HG03060 (cell line): Measurements from ENCODE around the gene FCGR1A.
"Not testable (repeated sequence)": the region's sequence is repeated elsewhere in the genome, so short reads cannot be mapped to it uniquely, and the experiment has no call there.

Source experiments
- ATAC-seq: cut with Tn5 transposase; IDR thresholded peaks from one replicate; pipeline ENCODE4 v1.9.1; 2021; ENCODE audit warnings: low read depth, moderate number of reproducible peaks; ENCODE audit not compliant: unreplicated experiment

FCGR1A gene

DNA sequence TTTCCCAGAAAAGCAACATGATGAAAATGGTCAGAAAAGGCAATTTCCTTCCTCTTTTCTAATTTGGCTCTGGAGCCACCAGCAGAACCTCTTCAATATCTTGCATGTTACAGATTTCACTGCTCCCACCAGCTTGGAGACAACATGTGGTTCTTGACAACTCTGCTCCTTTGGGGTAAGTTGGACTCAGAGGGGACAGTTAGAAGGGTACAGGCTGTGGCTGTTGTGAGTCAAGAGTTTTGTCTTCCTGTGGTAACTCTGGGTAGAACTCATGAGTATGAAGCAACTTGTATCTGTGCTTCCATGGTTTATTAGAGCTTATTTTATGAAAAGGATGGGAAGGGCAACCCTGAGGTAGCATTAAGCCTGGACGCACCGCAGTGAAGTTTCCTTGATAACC lies at the start of gene FCGR1A:
TSS of gene FCGR1A (plus strand) at position 95 of the 400 bp plus-strand sequence. CDS start at position 145, 50 bp downstream.
- not testable (repeated sequence) for ATAC-seq

DNA sequence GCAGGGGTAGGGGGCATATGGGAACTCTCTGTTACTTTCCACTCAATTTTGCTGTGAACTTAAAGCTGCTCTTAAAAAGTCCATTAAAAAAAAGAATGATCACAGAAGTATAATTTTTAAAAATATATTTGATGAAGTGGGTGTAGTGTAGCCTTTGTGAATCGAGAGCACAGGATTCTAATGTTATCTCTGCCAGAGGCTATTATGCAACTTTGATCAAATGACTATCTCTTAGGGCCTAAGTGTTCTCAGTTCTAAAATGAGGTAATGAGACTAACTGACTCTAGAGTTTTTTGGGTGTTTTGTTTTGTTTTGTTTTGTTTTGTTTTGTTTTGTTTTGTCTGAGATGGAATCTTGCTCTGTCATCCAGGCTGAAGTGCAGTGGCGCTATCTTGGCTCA lies 49.7 kb upstream of the FCGR1A start:
- not testable (repeated sequence) for ATAC-seq

DNA sequence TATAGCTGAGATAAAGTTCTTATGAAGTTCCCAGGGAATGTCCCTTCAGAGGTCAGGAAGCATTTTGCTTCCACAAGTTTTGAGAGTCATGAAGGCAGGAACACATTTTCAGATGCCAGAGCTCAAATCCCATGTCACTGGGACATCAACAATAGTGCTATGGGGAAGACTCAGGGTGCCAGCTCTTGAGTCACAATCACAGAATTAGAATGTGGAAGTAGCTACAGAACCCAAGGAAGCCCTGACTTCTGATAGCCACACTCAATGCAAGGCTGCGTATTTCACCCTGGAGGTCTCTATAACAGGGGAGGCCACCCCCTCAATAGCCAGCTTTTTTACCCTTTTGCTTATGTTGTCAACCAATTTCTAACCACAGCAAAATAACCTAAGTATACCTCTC lies 47.8 kb upstream of the FCGR1A start:
- ATAC-seq, result not testable (repeated sequence)

DNA sequence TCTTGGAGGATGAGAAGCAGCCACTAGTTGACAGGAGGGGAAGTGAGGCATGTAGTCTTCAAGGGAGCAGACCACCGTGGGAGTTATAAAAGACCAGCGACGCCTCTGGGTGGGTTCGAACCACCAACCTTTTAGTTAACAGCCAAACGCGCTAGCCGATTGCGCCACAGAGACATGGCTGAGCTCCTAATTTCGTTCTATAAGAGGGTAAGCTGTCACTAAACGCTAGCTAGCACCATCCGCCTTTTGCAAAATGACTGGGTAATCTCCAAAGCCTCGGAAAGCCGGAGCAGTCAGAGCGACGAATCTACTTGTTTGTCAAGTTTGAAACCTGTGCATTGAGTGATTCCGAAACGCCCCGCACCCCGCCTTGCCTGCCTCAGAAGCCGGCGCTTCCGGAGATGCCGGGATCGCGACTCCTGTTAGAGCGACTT lies 42.3 kb upstream of the FCGR1A start:
- ATAC-seq, result not testable (repeated sequence)

DNA sequence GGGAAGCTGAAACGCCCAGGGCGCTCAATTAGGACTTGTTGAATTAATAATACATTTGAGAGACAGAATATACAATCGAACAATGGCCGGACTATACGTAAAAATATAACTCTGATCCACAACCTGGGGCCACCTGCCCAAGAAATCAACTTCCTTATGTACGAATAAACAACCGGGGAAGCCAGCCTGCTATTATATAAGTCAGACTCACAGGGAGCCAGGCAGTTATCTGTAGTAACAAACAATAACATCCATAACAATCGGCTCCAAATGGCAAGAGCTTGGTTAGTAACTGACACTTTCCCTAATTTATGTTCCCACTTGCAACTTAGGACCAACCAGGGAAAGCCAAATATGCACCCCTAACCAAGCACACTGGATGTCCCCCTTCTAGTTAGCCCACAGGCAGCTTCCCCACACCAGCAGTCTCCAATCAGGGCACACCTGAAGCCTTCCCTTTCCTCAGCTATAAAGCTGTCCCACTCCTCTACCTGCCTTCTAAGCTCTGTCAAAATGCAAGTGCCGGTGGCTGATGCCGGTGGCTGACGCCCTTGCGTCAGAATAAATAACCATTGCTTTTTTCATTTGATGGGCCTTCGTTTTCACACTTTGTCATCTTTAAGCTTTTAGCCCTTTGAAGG lies 41.8 kb upstream of the FCGR1A start:
- ATAC-seq, result not testable (repeated sequence)

DNA sequence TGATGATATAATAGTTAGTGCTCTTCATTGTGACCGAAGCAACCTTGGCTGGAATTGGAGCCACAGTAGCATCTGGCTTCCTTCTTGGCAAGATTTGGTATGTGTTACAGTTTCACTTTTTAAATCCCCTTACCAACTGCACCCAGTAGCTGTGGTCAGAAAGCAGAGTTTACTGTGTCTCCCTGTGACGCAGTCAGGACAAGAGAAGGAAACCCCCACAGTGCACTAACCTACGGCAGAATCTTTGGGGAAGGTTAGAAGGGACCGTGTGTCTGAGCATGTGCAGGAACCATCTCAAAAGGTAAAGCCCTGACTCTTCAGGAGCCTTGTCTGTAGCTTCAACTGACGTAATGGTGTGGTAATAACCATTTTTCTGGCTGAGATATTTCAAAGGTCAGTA lies 40.6 kb upstream of the FCGR1A start:
- not testable (repeated sequence) for ATAC-seq

DNA sequence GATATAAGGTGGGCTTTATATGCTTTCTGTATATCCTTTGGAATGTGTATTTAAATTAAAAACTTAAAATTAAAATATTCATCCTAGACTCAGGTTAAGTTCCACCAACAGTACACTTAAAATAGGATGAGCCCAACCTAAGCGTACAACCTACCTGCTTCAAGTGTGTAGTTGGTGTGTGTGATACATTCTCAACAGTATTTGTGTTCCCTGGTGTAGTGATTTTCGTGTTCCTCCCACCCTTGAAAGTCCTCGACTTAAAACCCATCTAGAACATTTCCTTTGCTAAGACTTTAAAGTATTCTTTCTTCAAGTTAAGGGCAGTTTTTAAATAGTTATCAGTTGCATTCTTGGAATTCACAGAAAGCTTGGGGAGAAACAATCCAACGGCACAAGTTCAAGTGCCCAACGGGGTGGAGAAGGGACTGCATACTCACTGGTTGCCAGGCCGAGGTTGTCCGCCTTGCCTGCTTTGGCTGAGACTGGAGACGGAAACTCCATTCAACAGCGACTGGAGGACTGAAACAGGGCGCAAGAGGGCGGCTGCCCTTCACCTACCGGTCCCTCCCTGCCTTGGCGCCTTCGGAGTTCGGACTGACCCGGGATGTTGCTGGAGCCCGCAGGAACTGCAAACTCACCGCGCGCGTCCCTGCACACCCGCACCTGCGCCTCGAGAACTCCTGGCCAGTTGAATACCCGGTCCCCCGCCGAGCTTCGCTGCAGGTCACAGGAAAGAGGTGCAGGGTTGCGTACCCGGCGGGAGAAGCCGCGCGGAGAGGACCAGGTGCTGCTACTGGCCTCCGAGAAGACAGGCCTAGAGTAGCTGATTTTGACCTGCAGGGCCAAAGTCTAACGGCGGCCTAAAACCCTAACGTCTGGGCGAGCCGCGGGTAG lies 35.8 kb upstream of the FCGR1A start:
- ATAC-seq, result not testable (repeated sequence)

DNA sequence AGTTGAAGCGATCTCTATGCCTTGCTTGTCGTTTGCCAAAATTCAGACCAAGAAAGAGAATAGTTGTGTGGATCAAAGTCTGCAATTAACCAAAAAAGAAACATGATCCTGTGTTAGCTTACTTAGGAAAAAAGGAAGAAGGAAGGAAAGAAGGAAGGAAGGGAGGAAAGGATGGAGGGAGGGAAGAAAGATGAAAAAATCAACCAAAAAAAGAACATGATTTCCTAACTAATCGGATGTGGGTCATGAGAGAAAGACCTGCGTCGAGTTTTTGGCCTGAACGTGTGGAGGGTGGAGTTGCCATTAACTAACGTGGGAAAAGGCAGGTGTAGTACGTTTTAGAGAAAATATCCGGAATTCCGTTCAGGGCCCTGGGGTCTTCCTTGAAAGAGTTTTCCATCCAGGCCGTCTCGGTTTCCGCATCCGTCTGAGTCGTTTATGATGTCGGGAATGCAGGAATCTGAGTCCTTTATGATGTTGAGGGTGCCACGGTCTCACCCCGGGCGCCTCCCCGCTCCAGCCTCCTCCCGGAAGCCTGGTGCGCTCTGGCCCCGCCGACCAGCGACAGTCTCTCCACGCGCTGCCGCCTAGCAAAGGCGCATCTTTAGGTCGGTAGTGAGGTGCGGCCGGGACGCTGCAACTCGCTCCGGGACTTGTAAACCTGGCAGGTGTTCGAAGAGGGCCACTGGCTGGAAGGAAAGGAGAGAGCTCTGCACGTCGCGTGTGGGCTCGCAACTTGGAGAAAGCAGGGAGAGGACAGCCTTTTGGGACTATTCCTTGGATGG lies 34.9 kb upstream of the FCGR1A start:
- ATAC-seq, result not testable (repeated sequence)

DNA sequence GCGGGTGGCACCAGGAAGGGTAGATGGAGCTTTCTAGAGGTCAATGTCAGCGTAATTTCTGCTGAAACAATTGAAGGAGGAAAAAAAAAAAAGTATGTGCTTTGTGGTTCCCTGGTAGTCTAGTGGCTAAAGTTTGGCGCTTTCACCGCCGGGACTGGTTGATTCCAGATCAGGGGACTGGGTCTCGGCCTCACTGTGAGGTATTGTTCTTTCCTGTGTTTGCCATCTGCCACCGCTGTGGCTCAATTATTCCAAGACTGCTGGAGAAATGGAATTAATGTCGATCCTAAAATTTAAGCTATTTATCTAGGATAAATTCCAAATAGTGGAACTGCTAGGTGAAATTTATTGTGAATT lies 34.4 kb upstream of the FCGR1A start:
- ATAC-seq, result not testable (repeated sequence)

DNA sequence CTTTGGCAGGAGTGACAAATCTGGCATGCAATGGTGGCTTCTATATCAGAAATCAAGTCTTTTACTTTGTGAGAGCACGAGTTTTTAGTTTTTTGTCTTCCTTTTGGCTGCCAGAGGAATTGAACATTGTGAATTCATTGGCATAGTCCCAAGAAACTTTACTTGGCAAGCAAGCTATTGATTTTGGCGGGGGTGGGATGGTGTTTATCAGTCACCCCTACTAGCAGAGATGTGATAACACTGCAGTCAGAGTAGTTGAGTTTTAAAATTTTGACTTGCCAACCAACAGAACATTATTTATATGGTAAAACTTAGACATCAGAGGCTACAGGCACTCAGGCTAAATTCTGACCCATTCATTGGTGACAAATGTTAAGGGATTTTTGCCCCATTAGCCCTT lies 31.9 kb upstream of the FCGR1A start:
- not testable (repeated sequence) for ATAC-seq

DNA sequence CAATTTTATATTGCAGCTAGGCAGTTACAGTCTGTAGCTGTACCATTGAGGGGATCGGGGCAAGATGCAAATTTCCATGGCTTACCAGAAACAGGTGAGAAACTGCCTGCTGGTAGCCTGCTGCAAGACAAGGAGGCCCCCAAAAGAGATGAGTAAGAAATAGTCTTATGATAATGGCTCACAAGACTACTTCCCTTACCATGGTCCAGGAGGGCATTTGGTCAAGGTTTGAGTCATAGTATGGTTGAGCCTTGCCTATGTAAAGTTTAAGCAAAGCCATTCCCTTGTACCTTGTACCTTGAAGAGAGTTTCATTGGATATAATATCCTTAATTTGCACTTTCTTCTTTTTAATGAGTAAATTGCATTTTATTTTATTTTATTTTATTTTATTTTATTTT lies 30.3 kb upstream of the FCGR1A start:
- not testable (repeated sequence) for ATAC-seq

DNA sequence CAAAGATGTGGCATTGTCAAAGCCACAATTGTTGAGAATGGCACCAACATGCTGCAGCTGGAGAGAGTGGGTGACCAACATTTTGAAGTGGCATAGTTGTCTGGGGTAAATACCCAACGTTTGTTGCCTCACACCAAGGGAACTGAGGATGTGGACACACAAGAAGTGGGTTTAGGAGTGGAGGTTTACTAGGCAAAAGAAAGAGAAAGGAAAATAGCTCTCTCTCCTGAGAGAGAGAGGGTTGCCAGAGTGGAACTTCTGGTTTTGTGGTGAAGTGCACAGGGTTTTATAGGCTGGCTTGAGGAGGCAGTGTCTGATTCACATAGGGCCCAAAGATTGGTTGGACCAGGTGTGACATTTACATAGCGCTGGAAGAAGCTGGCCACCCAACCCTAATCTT lies 29.0 kb upstream of the FCGR1A start:
- not testable (repeated sequence) for ATAC-seq

DNA sequence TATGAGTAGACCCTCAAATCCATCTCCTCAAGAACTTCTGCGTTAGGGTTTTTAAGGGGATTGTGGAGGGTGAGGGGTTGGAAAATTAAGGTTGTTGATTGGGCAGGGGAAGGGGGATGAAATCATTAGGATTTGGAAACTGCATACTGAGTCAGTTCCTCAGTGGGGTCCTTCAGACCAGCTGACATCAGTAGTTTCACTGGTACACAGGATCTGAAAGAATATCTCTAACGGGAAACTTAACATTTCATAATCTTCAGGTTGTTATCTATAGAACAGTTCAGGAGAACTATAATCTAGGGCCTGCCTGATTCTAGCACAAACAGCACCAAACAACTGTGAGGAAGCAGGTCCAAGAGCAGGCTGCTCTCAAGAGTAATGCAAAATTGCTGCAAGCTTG lies 27.2 kb upstream of the FCGR1A start:
- ATAC-seq, result not testable (repeated sequence)

DNA sequence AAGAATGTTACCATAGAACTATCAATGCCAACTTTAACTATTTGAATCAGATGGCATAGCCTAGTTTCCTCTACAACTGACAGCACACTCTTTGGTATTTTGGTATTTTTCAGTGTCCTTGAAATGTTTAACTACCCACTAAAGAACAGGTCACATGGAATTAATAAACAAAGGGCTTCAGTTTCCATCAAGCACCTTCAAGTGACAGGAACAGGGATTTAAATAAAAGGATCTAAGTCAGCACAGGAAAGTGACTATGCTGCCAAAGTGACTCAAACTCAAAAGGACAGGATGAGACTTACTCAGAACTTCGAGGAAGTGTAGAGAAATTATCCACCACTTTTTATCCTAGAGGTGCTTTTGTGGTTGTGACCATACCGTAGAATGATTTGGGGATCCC lies 20.2 kb upstream of the FCGR1A start:
- not testable (repeated sequence) for ATAC-seq

DNA sequence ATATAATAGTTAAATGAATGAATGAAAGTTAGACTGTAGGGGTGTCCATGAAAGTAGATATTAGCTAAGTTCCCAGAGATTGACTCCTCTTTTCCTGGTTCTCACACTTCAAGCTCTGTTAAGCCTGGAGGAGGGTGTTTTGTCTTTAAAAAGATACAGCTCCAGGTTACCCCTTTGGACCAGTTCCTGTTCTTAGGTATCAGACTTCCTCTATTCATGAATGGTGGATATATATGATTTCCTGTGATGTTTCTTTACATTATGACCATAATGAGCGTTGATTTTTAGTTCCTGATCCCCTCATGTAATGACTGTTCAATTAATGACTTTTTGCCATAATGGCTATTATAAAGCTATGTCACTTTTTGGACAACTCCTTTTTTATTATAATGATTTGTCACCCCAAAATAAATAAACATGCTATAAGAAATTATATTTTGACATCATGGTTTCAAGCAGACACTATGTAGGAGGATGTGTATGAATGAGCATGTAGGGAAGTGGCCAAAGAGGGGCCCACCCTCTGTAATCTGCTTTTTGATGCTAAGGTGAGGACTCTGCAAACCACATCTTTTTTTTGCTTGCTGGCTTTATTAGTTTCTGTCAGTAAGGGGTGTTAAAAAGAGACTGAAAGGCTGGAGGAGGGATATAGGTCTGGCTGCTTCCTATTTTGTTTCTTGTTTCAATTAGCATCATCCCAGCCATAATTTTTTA lies 18.2 kb upstream of the FCGR1A start:
- not testable (repeated sequence) for ATAC-seq

DNA sequence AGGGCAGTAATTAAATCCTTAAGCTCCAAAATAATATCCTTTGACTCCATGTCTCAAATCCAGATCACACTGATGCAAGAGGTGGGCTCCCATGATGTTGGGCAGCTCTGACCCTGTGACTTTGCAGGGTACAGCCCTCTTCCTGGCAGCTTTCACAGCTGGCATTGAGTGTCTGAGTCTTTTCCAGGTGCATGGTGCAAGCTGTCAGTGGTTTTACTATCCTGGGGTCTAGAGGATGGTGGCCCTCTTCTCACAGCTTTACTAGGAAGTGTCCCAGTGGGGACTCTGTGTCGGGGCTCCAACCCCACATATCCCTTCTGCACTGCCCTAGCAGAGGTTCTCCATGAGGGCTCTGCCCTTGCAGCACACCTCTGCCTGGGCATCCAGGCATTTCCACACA lies 16.3 kb upstream of the FCGR1A start:
- not testable (repeated sequence) for ATAC-seq

DNA sequence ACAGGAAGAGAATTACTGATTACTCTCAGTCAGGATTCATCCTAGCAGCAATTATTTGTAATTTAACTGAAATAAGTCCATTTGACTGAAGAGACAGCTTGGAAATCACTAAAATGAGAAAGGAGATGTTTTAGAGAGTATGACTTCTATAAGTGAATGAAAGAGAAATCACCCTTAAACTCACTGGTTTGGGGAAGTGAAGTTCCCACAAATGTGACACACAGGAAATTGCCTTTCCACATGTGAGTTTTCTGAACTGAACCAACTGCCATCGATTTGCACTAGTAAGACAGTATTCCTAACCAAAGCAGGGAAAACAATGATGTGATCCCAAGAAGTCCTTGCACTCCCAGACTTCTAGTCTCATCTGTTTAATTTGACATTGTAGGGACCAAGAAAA lies 13.3 kb upstream of the FCGR1A start:
- ATAC-seq, result not testable (repeated sequence)

DNA sequence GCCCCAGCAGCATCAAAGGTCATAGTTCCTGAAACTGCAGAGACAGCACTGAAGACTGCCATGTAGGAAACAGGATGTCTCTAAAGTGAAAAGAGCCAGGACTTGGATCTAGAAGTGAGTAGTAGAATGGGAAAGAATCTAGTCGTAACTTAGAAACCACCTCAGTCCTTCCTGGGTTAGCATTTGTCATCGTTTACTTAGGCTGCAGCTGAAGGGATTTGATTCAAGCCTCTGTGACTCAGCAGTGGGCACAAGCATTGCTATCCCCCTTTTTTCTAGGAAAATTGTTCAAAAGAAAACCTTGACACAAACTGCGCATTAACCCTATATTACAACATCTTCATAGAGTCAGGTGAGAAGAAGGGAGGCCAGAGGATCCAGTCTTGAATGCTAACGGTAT lies 11.8 kb upstream of the FCGR1A start:
- ATAC-seq, result not testable (repeated sequence)

DNA sequence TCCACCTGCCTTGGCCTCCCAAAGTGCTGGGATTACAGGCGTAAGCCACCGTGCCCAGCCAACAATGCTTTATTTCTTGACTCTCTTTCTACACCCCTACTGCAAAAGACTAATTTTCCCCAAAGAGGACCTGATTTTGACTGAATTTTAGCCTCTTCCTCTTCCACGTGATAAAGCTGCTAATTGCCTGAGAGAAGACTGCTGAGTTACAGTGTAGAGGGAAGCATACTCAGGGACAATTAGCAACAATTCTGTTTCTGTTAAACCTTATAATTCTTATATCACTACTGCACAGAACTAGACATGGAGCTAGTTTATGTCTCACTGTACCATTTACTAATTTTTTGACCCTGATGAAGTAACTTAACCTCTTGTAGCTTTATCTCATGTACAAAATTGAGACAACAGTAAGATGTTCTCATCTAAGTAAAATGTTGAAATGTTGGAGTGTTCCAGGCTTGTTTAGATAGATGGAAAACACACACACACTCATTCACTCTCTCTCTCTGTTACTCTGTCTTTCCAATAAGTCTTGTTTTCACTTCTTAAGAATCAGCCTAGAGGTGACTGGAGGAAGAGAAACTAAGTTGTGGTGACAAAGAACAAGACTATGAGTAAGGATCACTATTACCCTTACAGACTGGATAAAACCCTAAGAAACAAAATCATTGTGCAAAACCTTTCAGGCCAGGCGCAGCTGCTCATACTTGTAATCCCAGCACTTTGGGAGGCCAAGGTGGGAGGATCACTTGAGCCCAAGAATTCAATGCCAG lies 10.7 kb upstream of the FCGR1A start:
- ATAC-seq, result peak; percentile 94
